T-helper 1 cell (primary cell): ENCODE data around the gene PMEL.
A peak's percentile ranks its signal among the peaks of the same experiment; 100 is the strongest.
"Not testable (repeated sequence)": the region's sequence is repeated elsewhere in the genome, so short reads cannot be mapped to it uniquely, and the experiment has no call there.

Experiments
- DNase-seq, 5 donors: peaks; one replicate each; pipeline ENCODE4 v3.0.0-alpha.2; 2012 to 2020
- total RNA-seq, 4 donors: gene quantifications; one replicate each; lab custom pipeline; 2026; lab: John Stamatoyannopoulos, UW

PMEL gene
- 0.12 to 1.3 (median 0.31) reads per million in 4 donors for total RNA-seq

DNA sequence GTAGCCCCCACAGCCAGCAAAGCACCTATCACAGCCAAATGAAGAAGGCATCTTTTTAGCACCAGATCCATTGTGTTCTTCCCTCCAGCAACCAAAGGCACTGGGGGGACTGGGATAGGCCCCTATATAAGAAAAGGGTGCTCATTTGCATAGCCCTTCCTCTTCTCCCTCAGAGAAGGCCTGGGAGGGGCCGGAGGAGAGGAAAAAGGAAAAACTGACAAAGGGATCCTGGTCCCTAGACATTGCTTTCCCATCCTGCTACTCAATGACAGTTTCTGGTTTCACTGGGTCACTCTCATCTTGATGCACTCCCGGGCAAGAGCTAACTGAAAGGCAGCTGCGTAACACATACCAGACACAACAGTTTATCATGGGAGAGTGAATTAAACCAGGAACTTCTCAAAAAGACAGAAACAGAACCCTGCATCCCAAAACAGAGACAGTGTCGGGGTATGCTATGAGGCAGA is at the start of gene PMEL:
Gene PMEL, minus strand, starts transcription at position 102 of the 467 bp plus-strand sequence. Its CDS starts 31 bp downstream, at position 71.
- no peak for DNase-seq

- DNase-seq = no peak
These were observed 48.4 kb upstream of the PMEL start for GRCh38 chr12:56014205-56014604.

- no peak for DNase-seq
These were observed 47.6 kb upstream of the PMEL start for GRCh38 chr12:56013482-56013881.

DNA sequence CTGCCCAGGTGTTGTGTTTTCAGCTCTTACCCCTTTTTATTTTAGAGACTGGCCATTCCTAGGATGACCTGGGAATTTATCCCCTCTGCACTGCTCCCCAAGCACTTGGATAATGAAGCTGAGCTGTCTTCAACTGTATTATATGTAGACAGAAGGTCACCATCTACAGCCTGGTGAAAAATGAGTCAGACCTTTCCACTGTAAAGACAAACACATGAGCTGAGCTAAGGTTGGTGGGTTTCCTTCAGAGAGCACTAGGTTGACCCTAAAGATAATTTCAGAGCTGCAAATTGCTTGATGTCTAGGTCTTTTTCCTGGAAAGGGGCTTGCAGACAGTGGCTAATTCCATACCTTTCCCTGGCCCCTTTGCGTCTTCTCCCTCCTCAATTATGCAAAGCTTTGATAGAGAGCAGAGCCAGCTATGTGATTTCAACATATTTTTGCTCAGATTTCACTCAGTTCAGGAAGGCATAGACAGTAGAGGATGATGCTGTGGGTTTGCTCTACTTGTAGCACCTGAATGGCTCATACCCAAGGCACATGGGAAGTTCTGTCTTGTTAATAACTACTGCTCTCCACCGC is 45.8 kb upstream of the PMEL start:
- DNase-seq = no peak

DNA sequence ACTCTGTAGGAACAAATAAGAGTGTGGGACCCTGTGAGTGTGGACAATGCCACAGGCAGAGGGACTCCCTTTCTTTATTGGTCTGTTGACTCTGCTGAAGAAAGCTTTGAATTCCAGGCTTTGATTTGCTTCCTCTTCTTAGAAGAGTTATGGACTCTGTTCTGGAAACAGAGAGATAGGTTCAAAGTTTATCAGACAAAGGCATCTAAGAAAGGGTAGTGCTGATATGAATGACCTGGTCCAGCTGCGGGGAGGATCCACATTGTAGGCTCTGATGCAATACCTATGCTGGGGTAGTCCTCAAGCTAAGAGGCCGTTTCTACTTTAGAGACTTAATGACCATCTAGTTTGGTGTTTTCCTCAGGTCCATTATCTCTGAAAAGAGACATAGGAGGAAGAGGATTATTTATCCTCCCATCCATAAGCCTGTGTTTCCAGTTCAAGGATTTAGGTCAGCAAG is 44.3 kb upstream of the PMEL start:
- no peak for DNase-seq

- DNase-seq = peak; percentile 49 to 70 (median 69)
These were observed 42.0 kb upstream of the PMEL start for GRCh38 chr12:56007564-56008559.

DNA sequence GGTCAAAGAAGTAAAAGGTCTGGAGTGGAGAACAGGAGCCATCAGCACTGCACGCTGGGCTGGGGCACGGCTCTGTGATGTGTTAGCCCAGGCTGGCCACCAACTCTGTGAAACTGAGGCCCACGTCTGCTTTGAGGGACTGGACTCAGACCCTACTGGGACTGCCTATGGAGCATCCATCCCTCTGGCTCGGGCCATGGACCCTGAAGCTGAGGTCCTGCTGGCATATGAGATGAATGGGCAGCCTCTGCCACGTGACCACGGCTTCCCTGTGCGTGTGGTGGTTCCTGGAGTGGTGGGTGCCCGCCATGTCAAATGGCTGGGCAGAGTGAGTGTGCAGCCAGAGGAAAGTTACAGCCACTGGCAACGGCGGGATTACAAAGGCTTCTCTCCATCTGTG is 38.4 kb upstream of the PMEL start:
- DNase-seq = no peak

DNA sequence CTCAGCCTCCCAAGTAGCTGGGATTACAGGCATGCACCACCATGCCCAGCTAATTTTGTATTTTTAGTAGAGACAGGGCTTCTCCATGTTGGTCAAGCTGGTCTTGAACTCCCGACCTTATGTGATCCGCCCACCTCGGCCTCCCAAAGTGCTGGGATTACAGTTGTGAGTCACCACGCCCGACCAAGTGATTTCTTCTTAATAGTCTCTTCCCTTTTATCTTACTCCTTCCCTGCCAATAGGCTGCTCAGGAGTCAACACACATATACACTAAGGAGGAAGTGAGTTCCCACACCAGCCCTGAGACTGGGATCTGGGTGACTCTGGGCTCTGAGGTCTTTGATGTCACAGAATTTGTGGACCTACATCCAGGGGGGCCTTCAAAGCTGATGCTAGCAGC is 37.5 kb upstream of the PMEL start:
- not testable (repeated sequence) for DNase-seq

DNA sequence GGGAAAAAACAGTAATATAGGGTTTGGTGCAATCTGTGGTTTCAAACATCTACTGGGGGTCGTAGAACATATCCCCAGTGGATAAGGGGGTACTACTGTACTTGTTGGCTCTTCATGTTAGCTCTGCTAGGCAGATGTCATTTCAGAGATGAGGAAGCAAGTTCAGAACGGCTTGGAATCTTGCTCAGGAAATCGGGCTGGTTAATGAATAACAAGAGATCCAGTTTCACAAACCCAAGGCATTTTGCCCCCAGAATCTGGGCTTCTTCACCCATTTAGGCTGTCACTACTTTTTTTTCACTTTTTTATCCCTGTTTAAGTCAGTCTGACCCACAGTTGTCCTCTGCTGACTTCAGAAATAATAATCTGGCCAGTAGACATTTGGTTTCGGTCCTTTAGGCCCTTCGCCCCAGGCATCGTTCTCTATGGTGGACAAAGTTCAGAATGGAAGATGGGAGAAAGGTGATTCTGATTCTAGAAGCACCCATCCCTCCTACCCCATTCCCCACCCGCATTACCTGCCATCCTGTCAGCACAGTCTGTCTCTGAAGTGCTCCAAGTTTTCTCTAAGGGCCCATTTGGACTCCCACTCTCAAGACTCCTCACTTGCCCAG is 35.8 kb upstream of the PMEL start:
- no peak for DNase-seq

DNA sequence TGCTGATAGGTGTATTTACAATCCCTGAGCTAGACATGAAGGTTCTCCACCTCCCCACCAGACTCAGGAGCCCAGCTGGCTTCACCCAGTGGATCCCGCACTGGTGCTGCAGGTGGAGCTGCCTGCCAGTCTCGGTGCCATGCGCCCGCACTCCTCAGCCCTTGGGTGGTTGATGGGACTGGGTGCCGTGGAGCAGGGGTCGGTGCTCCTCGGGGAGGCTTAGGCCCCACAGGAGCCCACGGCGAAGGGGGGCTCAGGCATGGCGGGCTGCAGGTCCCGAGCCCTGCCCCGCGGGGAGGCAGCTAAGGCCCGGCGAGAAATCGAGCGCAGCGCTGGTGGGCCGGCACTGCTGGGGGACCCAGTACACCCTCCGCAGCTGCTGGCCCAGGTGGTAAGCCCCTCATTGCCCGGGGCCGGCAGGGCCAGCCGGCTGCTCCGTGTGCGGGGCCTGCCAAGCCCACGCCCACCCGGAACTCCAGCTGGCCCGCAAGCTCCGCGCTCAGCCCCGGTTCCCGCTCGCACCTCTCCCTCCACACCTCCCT is 34.2 kb upstream of the PMEL start:
- not testable (repeated sequence) for DNase-seq

GRCh38 chr12:55999522-55999921 is 33.7 kb upstream of the PMEL start:
- not testable (repeated sequence) for DNase-seq

- no peak for DNase-seq
These were observed 31.7 kb upstream of the PMEL start for GRCh38 chr12:55997535-55997859.

- DNase-seq = peak in 1 of 5 donors; percentile 62
These were observed 31.1 kb upstream of the PMEL start, which contains the start of gene SUOX for GRCh38 chr12:55996715-55997534. Gene SUOX, plus strand, starts transcription at chr12:55997276. Its CDS starts 4,946 bp downstream, at chr12:56002222.

- DNase-seq = peak; percentile 23 to 66 (median 53)
These were observed 30.4 kb upstream of the PMEL start for GRCh38 chr12:55996201-55996714.

GRCh38 chr12:55995366-55995765 is 29.5 kb upstream of the PMEL start:
- DNase-seq = no peak

DNA sequence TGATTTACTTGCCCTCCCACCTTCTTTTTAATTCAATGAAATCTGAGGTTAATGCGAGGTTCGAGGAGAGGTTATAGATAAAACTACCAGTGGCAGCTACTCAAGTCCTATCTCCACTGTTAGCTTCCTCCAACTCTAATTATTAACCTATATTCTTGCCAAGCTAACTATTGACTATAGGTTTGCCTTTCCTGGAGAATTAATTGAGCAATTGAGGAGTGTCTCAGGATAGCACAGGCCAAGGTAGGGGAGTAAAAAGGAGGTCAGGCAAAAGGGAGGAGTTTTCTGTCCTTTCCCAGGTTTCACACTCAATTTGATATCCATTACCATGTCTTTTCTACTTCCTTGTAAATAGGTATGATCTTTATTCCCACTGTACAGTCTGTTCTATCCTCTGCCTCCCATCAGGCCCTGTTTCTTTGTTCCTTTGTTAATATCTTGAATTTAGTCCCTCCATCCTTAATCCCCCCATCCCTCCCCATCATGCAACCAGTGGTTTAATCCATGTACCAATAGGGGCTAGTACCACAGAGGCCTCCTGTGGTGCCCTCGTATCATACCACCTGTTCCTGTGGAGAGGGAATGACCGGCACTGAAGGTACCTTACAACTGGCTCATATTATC is 27.5 kb upstream of the PMEL start:
- no peak for DNase-seq

DNA sequence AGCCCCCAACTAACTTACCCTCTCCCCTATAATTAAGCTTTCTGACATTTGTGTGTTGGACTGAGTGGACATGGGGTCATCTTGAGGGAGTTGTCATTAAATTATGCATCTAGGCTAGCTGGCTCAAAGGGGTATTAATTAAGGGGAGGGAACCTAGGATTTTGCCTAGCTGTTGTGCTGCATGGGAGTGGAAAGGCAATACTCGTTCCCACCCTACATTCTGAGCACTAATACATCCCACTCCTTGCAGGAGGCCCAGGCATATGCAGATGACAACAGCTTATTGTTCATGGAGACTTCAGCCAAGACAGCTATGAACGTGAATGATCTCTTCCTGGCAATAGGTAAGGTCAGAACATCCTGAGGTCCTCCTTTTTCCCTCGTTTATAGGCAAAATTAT is 25.3 kb upstream of the PMEL start:
- no peak for DNase-seq

- DNase-seq = not testable (repeated sequence)
These were observed 20.1 kb upstream of the PMEL start for GRCh38 chr12:55985976-55986375.

DNA sequence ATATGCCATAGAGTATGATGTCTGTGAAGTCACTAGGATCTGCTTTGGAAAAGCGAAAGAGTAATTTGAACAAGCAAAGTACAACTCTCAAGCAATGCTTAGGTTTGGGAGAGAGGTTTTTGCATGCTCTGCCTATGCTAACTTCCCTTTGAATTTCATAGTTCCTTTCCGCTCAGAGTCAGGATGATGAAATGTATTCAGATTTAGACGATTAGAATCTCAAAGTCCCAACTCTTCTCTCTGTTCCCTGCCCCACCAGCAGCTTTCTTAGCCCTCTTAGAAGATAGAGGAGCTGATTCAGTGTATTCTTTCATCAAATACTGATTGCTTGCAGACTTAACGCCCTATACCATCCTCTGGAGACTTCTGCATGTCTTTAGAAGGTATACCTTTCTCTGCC is 19.5 kb upstream of the PMEL start:
- no peak for DNase-seq

DNA sequence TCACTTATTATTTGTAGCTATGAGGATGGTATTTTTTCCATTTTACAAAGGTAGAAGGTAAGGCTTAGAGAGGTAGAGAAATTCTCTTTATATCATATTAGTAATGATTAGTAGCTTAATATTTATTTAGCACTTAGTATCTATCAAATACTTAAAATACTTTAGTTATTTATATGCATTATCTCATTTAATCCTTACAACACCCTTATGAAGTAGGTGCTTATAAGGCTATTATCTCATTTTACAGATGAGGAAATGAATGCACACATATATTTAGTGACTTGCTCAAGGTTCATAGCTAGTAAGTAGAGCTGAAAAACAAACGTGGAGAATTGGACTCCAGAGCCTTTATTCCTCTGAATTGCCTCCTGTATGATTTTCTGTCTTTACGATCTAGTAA is 19.0 kb upstream of the PMEL start:
- DNase-seq = no peak

DNA sequence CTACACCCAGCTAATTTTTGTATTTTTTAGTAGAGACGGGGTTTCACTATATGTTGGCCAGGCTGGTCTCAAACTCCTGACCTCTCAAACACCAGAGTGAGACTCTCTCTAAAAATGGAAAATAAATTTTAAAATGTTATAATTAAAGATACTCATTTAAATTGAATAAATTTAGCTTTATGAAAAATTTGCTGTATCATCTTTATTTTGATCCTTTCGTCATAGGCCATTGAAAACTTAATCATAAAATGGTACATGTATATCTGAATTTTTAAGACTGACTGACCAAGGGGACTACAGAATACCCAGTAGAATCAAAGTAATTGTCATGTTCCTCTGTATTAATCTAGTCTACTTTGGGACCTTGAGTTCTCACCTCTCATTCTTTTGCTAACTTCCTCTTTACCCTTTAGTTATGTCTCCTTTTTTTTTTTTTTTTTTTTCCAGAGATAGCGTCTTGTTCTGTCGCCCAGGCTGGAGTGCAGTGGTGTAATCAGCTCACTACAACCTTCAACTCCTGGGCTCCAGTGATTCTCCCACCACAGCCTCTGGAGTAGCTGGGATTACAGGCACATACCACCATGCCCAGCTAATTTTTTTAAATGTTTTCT is 17.5 kb upstream of the PMEL start:
- DNase-seq = no peak
